HG03521 (cell line): ENCODE measurements around the gene PLLP.

Experiments used
- ATAC-seq: cut with Tn5 transposase; IDR thresholded peaks from one replicate; pipeline ENCODE4 v1.9.1; 2021; ENCODE audit warnings: mild to moderate bottlenecking, moderate library complexity; ENCODE audit not compliant: unreplicated experiment

PLLP gene

GRCh38 chr16:57226701-57227621 is 57.5 kb downstream of the PLLP start:
- ATAC-seq = no peak

- ATAC-seq = no peak
Observed at GRCh38 chr16:57225978-57226377, 58.5 kb downstream of the PLLP start.

GRCh38 chr16:57224651-57225335 is 59.7 kb downstream of the PLLP start:
- no peak for ATAC-seq

GRCh38 chr16:57223057-57223456 is 61.4 kb downstream of the PLLP start:
- no peak for ATAC-seq

- no peak for ATAC-seq
Observed at GRCh38 chr16:57216968-57217367, 67.5 kb downstream of the PLLP start.

GRCh38 chr16:57213462-57213861 is 71.0 kb downstream of the PLLP start:
- ATAC-seq = no peak

GRCh38 chr16:57209780-57210179 is 74.7 kb downstream of the PLLP start:
- no peak for ATAC-seq

GRCh38 chr16:57208926-57209325 is 75.5 kb downstream of the PLLP start:
- no peak for ATAC-seq
